ENCODE results near the gene ANLN. TPM values are rescaled to one million over a fixed set of nuclear protein-coding genes. Genes with fewer than 3 reads are reported as not detected.

The ANLN gene
- total RNA-seq, 1 donor from 2014 or later = 40.6 TPM

DNA sequence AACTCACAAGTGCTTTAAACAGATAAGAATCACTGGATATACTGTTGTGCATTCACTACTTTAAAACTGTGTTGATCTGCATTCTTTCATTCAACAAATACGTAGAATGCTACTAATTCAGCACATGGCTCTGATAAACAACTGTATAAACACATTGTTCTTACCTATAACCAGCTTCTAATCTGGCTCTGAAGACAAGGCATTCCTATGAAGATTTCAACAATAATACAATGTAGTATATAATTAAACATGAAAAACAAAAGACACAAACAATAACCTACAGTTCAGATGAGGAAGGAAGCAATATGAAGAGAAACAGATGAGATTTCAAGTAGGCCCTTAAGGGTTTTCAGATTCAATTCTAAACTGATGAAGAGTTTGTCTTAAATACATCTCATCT, 31.1 kb upstream of the ANLN start:
- peaks cover 9% of the 10 kb centered on the region for H3K36me3 Mint-ChIP-seq (ENCODE audit: insufficient read depth)
- H3K4me1 Mint-ChIP-seq (ENCODE audit: low read depth) = peaks cover 22% of the 10 kb centered on the region
- no peak overlapping the region for H3K4me3 Mint-ChIP-seq (ENCODE audit: low read depth)
- DNase-seq (ENCODE audit: low spot score, unreplicated experiment) = no peak
- H3K9me3 Mint-ChIP-seq (ENCODE audit: low read depth) = no peaks in the 10 kb centered on the region
- H3K27ac Mint-ChIP-seq = no peak overlapping the region
- TF ChIP-seq CTCF (IDR thresholded peaks at IDR 0.05; ENCODE audit: unreplicated experiment) = no peak
- H3K27me3 Mint-ChIP-seq = no peaks in the 10 kb centered on the region

GRCh38 chr7:36360244-36360643, 29.4 kb upstream of the ANLN start:
- peaks cover 9% of the 10 kb centered on the region for H3K36me3 Mint-ChIP-seq (ENCODE audit: insufficient read depth)
- TF ChIP-seq CTCF (IDR thresholded peaks at IDR 0.05; ENCODE audit: unreplicated experiment) = no peak
- no peak overlapping the region for H3K4me3 Mint-ChIP-seq (ENCODE audit: low read depth)
- no peaks in the 10 kb centered on the region for H3K27me3 Mint-ChIP-seq
- peaks cover 23% of the 10 kb centered on the region for H3K4me1 Mint-ChIP-seq (ENCODE audit: low read depth)
- no peak overlapping the region for H3K27ac Mint-ChIP-seq
- no peak for DNase-seq (ENCODE audit: low spot score, unreplicated experiment)
- no peaks in the 10 kb centered on the region for H3K9me3 Mint-ChIP-seq (ENCODE audit: low read depth)

DNA sequence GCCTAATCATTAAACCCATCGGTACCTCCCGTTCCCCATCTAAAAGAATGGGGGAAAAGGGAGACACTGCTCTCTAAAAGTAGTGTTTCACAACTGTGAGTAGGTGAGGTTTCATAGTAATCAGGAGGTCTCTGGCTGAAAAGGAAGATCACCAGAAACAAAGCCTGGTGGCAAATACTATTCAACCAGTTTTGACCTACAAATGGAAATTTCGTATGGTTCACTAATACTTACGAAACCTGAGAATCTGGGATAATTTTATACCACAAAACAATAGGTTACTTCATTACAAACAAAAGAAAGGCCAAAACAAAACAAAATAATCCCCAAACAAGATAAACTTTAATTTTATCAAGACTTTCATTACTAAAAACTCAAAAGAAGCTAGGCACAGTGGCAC, 28.4 kb upstream of the ANLN start:
- no peak for TF ChIP-seq CTCF (IDR thresholded peaks at IDR 0.05; ENCODE audit: unreplicated experiment)
- peaks cover 8% of the 10 kb centered on the region for H3K36me3 Mint-ChIP-seq (ENCODE audit: insufficient read depth)
- H3K27ac Mint-ChIP-seq = no peak overlapping the region
- no peak overlapping the region for H3K4me3 Mint-ChIP-seq (ENCODE audit: low read depth)
- H3K4me1 Mint-ChIP-seq (ENCODE audit: low read depth) = peaks cover 26% of the 10 kb centered on the region
- no peaks in the 10 kb centered on the region for H3K27me3 Mint-ChIP-seq
- no peak for DNase-seq (ENCODE audit: low spot score, unreplicated experiment)
- H3K9me3 Mint-ChIP-seq (ENCODE audit: low read depth) = no peaks in the 10 kb centered on the region

DNA sequence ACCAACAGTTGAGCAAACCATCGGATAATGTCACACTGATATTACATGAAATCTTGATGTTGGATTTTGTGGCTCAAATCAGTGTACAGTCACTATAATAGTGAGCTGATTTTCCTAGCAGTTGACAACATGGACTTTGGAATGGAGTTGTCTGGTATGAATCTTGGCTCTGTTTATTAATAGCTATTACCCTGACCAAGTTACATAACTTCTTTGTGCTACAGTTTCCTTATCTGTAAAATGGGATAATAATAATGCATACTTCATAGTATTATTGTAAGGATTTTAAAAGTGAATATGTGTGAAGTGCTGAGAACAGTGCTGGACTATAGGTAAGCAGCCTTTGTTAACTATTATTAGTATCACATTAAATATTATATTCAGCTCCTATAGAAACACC, 26.1 kb upstream of the ANLN start:
- no peaks in the 10 kb centered on the region for H3K9me3 Mint-ChIP-seq (ENCODE audit: low read depth)
- peaks cover 6% of the 10 kb centered on the region for H3K27me3 Mint-ChIP-seq
- TF ChIP-seq CTCF (IDR thresholded peaks at IDR 0.05; ENCODE audit: unreplicated experiment) = no peak
- no peak for DNase-seq (ENCODE audit: low spot score, unreplicated experiment)
- no peak overlapping the region for H3K4me3 Mint-ChIP-seq (ENCODE audit: low read depth)
- H3K27ac Mint-ChIP-seq = no peak overlapping the region
- H3K36me3 Mint-ChIP-seq (ENCODE audit: insufficient read depth) = peaks cover 5% of the 10 kb centered on the region
- H3K4me1 Mint-ChIP-seq (ENCODE audit: low read depth) = peaks cover 26% of the 10 kb centered on the region

GRCh38 chr7:36366005-36366717, 23.5 kb upstream of the ANLN start:
- peak overlapping the region; percentile 84 for H3K4me3 Mint-ChIP-seq (ENCODE audit: low read depth)
- peak overlapping the region; percentile 95 for H3K27ac Mint-ChIP-seq
- peaks cover 7% of the 10 kb centered on the region for H3K4me1 Mint-ChIP-seq (ENCODE audit: low read depth)
- DNase-seq (ENCODE audit: low spot score, unreplicated experiment) = no peak
- TF ChIP-seq CTCF (IDR thresholded peaks at IDR 0.05; ENCODE audit: unreplicated experiment) = no peak
- H3K9me3 Mint-ChIP-seq (ENCODE audit: low read depth) = no peaks in the 10 kb centered on the region
- peaks cover 5% of the 10 kb centered on the region for H3K36me3 Mint-ChIP-seq (ENCODE audit: insufficient read depth)
- H3K27me3 Mint-ChIP-seq = peaks cover 13% of the 10 kb centered on the region
